ENCODE results near the gene RALGPS1. TPM values are rescaled to one million over a fixed set of nuclear protein-coding genes. Genes with fewer than 3 reads are reported as not detected.

Gene RALGPS1
- total RNA-seq, 1 experiment from 2014 or later, result 18.6 TPM

- Mint-ChIP-seq H3K27me3 (ENCODE audit: low read depth) (no peaks in the 10 kb centered on the region), H3K9me3 (no peaks in the 10 kb centered on the region), H3K4me3 (no peak overlapping the region), H3K4me1 (peaks cover 23 to 25% of the 10 kb centered on the region in 2 experiments), H3K36me3 (ENCODE audit: insufficient read depth in 1 of 3, low read depth in 3 of 3) (no peaks in the 10 kb centered on the region), H3K27ac (peak overlapping the region in 2 of 3 experiments; percentile 1 to 5; a peak in 1 of 7 replicates)
- no peak overlapping the region for H2AFZ ChIP-seq (ENCODE audit: low read length)
- H3K79me1 ChIP-seq (ENCODE audit: insufficient read depth, low read depth, low read length, poor library complexity, severe bottlenecking), result no peaks in the 10 kb centered on the region
- no peak overlapping the region; the same call in 1 of the 2 replicates for H3K14ac ChIP-seq (ENCODE audit: insufficient read depth, low read length)
- H3K4me2 ChIP-seq (ENCODE audit: insufficient read depth, insufficient read length, low read length), result no peak overlapping the region
- no peaks in the 10 kb centered on the region for H3K23me2 ChIP-seq (ENCODE audit: insufficient read length, low read depth, low read length, poor library complexity, severe bottlenecking)
- H2BK12ac ChIP-seq (ENCODE audit: insufficient read length, low read depth, low read length), result no peak overlapping the region
- no peak overlapping the region for H3K23ac ChIP-seq (ENCODE audit: insufficient read length, low read depth, low read length)
- no peak overlapping the region for H3K56ac ChIP-seq (ENCODE audit: insufficient read length, low read depth, low read length)
- no peak overlapping the region for H2BK20ac ChIP-seq (ENCODE audit: low read depth, low read length, poor library complexity, severe bottlenecking)
- no CpG with 5 or more reads among the region's 9 CpGs for WGBS (ENCODE audit: extremely low coverage, insufficient read length, low lambda C conversion rate)
- H4K8ac ChIP-seq (replicated peaks; ENCODE audit: insufficient read length, low read depth, low read length), result no peak overlapping the region
- no peak overlapping the region for H3K18ac ChIP-seq (ENCODE audit: insufficient read length, low read depth, low read length)
- H4K5ac ChIP-seq (ENCODE audit: insufficient read length, low read depth, low read length), result no peak overlapping the region
- no peaks in the 10 kb centered on the region for H3K27me3 ChIP-seq (ENCODE audit: insufficient read depth, low read length)
- no peak overlapping the region for H3K9ac ChIP-seq (ENCODE audit: extremely low read depth, insufficient read length, low read length)
- no peak overlapping the region for H3K27ac ChIP-seq (ENCODE audit: insufficient read length, low read depth, low read length)
- H3K4me1 ChIP-seq (ENCODE audit: insufficient read depth, low read length), result peaks cover 2% of the 10 kb centered on the region; the same call in 1 of the 2 replicates
- H4K91ac ChIP-seq (ENCODE audit: insufficient read length, low read depth, low read length), result no peak overlapping the region
- no peaks in the 10 kb centered on the region for H3K79me2 ChIP-seq (ENCODE audit: insufficient read depth, low read length)
- no peak for TF ChIP-seq CTCF (conservative IDR thresholded peaks at IDR 0.05)
- no peak overlapping the region for H2BK5ac ChIP-seq (ENCODE audit: insufficient read length, low read length)
- H2BK120ac ChIP-seq (ENCODE audit: low read depth, low read length, poor library complexity, severe bottlenecking), result no peak overlapping the region
- no peaks in the 10 kb centered on the region for H4K20me1 ChIP-seq (ENCODE audit: control insufficient read depth, insufficient read depth, insufficient read length)
- no peaks in the 10 kb centered on the region for H3K9me3 ChIP-seq (ENCODE audit: control insufficient read depth, low read depth, low read length)
- no peak overlapping the region for H3T11ph ChIP-seq (ENCODE audit: low read length)
- DNase-seq, result no peak
- H2BK15ac ChIP-seq (ENCODE audit: low read depth, low read length), result no peak overlapping the region
- no peak overlapping the region for H3K4ac ChIP-seq (ENCODE audit: low read depth, low read length)
- no peak overlapping the region for H2AK5ac ChIP-seq (ENCODE audit: insufficient read length, low read length)
Measured at GRCh38 chr9:127162046-127162863, 247.7 kb downstream of the RALGPS1 start.

All from H9 (cell line).